Hepatocyte (in vitro differentiated cells): ENCODE data around the gene TEDC1. TPM values are rescaled to one million over a fixed set of nuclear protein-coding genes. Genes with fewer than 3 reads are reported as not detected.

Experiments used
- DNase-seq: peaks from one replicate; pipeline ENCODE4 v3.0.0-alpha.2; 2016; ENCODE audit warnings: low spot score
- H2AFZ ChIP-seq: fragments of 200-600 bp; sonication (generic); 2 replicates; pipeline ENCODE4 v1.6.0; 2016; ENCODE audit warnings: antibody characterized with exemption, mild to moderate bottlenecking
- H3K27ac ChIP-seq: fragments of 200-600 bp; sonication (generic); 2 replicates; pipeline ENCODE4 v1.5.1; 2016; ENCODE audit warnings: mild to moderate bottlenecking
- H3K27me3 ChIP-seq: fragments of 200-600 bp; sonication (generic); 2 replicates; pipeline ENCODE4 v1.6.1; 2016
- H3K36me3 ChIP-seq: fragments of 200-600 bp; sonication (generic); replicated peaks from 2 replicates; pipeline ENCODE4 v1.5.1; 2016; ENCODE audit warnings: low read depth; ENCODE audit not compliant: insufficient read depth
- H3K4me1 ChIP-seq: fragments of 200-600 bp; sonication (generic); 2 replicates; pipeline ENCODE4 v1.5.1; 2016; ENCODE audit warnings: mild to moderate bottlenecking, moderate library complexity; ENCODE audit not compliant: insufficient read depth
- H3K4me2 ChIP-seq: fragments of 200-600 bp; sonication (generic); 2 replicates; pipeline ENCODE4 v1.6.0; 2016
- H3K4me3 ChIP-seq: fragments of 200-600 bp; sonication (generic); 2 replicates; pipeline ENCODE4 v1.5.1; 2016; ENCODE audit warnings: mild to moderate bottlenecking
- H3K79me2 ChIP-seq: fragments of 200-600 bp; sonication (generic); 2 replicates; pipeline ENCODE4 v1.6.0; 2017; ENCODE audit warnings: mild to moderate bottlenecking
- H3K9me2 ChIP-seq: fragments of 200-600 bp; sonication (generic); replicated peaks from 2 replicates; pipeline ENCODE4 v1.6.0; 2017; ENCODE audit warnings: mild to moderate bottlenecking; ENCODE audit not compliant: insufficient read depth
- H3K9me3 ChIP-seq: fragments of 200-600 bp; sonication (generic); 2 replicates; pipeline ENCODE4 v1.5.1; 2016; ENCODE audit warnings: low read depth, mild to moderate bottlenecking
- H4K20me1 ChIP-seq: fragments of 200-600 bp; sonication (generic); 2 replicates; pipeline ENCODE4 v1.6.0; 2016; ENCODE audit warnings: mild to moderate bottlenecking; ENCODE audit not compliant: insufficient read depth, poor library complexity, severe bottlenecking
- EZH2 ChIP-seq: fragments of 200-600 bp; sonication (generic); IDR thresholded peaks from 2 replicates; pipeline ENCODE4 v1.6.1; 2016; ENCODE audit warnings: antibody characterized with exemption, mild to moderate bottlenecking, borderline replicate concordance
- EZH2phosphoT487 ChIP-seq: fragments of 200-600 bp; sonication (generic); IDR thresholded peaks from one replicate; pipeline ENCODE4 v1.6.1; 2018; ENCODE audit warnings: antibody characterized with exemption, mild to moderate bottlenecking, low read depth, moderate library complexity; ENCODE audit not compliant: unreplicated experiment, severe bottlenecking
- WGBS: methylation state at CpG from one replicate; pipeline ENCODE4 v1.1.6; 2016; ENCODE audit warnings: low lambda C conversion rate; ENCODE audit errors: missing lambda C conversion rate; 5-methylcytosine and 5-hydroxymethylcytosine counted together
- polyA plus RNA-seq: library from polyadenylated mRNA; unstranded; fragments of >200 nt; fragmentation: Nextera tagmentation; extraction: Ambion mirVana; gene quantifications from 2 replicates; pipeline ENCODE4 v1.2.1, GENCODE V29; 2016
- total RNA-seq: library from RNA; depleted of rRNA; stranded (reverse); fragments of >200 nt; gene quantifications from 2 replicates; pipeline ENCODE4 v1.2.3, GENCODE V29; 2014
- TF ChIP-seq, protein P1 (sequence below): fragments of 200-600 bp; sonication (generic); IDR thresholded peaks from 2 replicates; pipeline ENCODE4 v1.5.1; 2016; ENCODE audit warnings: antibody characterized with exemption, mild to moderate bottlenecking; ENCODE audit not compliant: poor library complexity

The TEDC1 gene
- total and polyA plus RNA-seq, 2 experiments from 2014 or later = 3.9 to 4.9 TPM

DNA sequence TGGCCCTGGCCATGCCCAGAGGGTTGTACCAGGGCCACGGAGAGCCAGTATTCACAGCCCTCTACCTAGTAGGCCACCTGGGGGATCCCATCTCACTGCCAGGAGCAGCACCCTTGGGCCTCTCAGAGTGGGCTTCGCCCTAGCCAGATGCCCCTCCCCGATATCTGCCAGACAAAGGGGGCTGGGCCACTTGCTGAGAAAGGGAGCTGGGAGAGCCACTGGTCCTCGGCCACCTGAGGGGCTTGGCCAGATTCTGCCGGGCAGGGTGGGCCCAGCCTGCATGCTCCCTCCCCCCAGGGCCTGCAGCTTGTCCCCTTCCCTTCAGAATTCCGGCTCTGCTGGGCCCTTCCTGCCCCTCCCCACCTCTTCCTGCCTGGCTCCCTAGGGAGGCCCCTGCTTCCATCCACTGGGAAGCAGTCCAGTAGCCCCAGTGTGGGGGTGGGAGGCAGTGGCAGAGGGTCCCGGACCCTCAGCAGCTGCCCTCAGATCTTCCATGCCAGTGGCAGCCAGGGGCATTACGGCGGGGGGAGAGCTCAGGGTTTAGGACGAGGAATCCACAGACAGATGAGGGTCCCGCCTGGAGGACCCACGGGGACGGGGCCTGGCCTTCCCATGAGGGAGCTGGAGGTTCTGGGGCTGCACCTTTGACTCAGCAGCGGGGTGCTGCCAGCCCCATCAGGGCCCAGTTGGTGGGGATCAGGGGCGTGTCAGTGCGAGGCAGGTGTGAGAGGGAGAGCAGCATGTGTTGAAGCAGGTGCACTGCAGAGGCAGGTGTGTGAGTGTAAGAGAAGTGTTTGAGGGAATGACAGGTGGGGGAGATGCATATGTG lies 14.0 kb upstream of the TEDC1 start:
- Histone ChIP-seq H4K20me1 (no peaks in the 10 kb centered on the region), H2AFZ (no peak overlapping the region), H3K4me3 (no peak overlapping the region), H3K79me2 (no peaks in the 10 kb centered on the region), H3K27ac (no peak overlapping the region), H3K9me2 (no peaks in the 10 kb centered on the region), H3K4me1 (peaks cover 41% of the 10 kb centered on the region), H3K4me2 (peak overlapping the region; percentile 97), H3K9me3 (no peaks in the 10 kb centered on the region), H3K36me3 (no peaks in the 10 kb centered on the region), H3K27me3 (peaks cover 48% of the 10 kb centered on the region)
- TF ChIP-seq, protein P1, sequence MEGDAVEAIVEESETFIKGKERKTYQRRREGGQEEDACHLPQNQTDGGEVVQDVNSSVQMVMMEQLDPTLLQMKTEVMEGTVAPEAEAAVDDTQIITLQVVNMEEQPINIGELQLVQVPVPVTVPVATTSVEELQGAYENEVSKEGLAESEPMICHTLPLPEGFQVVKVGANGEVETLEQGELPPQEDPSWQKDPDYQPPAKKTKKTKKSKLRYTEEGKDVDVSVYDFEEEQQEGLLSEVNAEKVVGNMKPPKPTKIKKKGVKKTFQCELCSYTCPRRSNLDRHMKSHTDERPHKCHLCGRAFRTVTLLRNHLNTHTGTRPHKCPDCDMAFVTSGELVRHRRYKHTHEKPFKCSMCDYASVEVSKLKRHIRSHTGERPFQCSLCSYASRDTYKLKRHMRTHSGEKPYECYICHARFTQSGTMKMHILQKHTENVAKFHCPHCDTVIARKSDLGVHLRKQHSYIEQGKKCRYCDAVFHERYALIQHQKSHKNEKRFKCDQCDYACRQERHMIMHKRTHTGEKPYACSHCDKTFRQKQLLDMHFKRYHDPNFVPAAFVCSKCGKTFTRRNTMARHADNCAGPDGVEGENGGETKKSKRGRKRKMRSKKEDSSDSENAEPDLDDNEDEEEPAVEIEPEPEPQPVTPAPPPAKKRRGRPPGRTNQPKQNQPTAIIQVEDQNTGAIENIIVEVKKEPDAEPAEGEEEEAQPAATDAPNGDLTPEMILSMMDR = no peak
- no peak for TF ChIP-seq EZH2
- no peak for TF ChIP-seq EZH2phosphoT487
- WGBS = 67% methylated on average over 16 of the region's 16 CpGs
- DNase-seq = no peak

DNA sequence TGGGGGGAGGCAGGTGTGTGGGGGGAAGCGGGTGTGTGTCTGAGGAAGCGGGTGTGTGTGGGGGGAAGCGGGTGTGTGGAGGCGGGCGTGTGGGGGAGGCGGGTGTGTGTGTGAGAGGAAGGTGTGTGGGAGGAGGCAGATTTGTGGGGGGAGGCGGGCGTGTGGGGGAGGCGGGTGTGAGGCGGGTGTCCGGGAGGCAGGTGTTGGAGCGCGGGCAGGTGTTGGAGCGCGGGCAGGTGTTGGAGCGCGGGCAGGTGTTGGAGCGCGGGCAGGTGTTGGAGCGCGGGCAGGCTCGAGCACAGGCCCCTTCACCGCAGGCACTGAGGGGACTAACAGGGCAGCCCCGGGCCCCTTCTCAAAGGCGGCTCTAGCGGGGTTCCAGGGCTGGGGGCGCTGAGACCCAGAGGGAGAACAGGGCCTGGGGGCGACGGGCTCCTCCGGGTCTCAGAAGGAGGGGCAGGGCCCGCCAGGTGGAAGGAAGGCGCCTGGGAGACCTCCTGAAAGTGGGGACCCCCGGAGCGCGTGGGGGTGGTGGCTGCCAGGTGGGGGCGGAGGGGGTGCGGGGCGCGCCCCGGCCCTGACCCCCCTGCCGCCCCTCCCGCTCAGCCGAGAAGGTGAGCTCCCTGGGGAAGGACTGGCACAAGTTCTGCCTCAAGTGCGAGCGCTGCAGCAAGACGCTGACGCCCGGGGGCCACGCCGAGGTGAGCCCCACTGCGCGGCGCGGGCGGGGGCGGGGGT lies 13.2 kb upstream of the TEDC1 start:
- peaks cover 47% of the 10 kb centered on the region for H3K4me1 ChIP-seq
- no peak for TF ChIP-seq EZH2phosphoT487
- TF ChIP-seq, protein P1 = no peak
- TF ChIP-seq EZH2 = no peak
- no peak for DNase-seq
- H2AFZ ChIP-seq = no peak overlapping the region
- H3K27ac ChIP-seq = no peak overlapping the region
- H4K20me1 ChIP-seq = no peaks in the 10 kb centered on the region
- H3K4me3 ChIP-seq = no peak overlapping the region
- H3K36me3 ChIP-seq = no peaks in the 10 kb centered on the region
- H3K79me2 ChIP-seq = no peaks in the 10 kb centered on the region
- 63% methylated on average over 2 of the region's 56 CpGs for WGBS
- H3K9me2 ChIP-seq = no peaks in the 10 kb centered on the region
- no peaks in the 10 kb centered on the region for H3K9me3 ChIP-seq
- H3K4me2 ChIP-seq = peak overlapping the region; percentile 62
- peaks cover 48% of the 10 kb centered on the region for H3K27me3 ChIP-seq

DNA sequence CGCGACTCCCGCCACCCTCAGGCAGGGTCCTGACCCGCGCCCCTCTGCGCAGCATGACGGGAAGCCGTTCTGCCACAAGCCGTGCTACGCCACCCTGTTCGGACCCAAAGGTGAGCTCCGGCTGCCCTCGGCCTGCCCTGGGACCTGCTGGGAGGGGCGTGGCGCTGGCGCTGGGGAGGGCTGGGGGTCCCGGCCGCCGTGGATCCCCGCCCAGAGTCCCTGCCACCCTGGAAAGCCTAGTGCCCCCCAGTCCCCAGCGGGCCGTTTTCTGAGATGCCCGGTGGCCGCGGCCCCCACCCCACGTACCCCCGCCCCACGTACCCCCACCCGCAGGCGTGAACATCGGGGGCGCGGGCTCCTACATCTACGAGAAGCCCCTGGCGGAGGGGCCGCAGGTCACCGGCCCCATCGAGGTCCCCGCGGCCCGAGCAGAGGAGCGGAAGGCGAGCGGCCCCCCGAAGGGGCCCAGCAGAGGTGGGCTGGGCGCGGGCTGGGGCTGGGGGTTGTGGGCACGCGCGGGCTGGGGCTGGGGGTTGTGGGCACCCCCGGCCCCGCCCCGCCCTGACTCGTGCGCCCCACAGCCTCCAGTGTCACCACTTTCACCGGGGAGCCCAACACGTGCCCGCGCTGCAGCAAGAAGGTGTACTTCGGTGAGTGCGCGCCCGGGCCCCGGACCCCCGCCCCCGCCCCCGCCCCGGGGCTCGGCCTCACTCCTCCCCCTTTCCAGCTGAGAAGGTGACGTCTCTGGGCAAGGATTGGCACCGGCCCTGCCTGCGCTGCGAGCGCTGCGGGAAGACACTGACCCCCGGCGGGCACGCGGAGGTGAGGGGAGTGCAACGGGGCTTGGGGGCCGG lies 12.4 kb upstream of the TEDC1 start:
- Histone ChIP-seq H3K27ac (no peak overlapping the region), H3K4me3 (no peak overlapping the region), H3K27me3 (peaks cover 48% of the 10 kb centered on the region), H3K36me3 (no peaks in the 10 kb centered on the region), H2AFZ (no peak overlapping the region), H4K20me1 (no peaks in the 10 kb centered on the region), H3K4me1 (peaks cover 41% of the 10 kb centered on the region), H3K9me3 (no peaks in the 10 kb centered on the region), H3K4me2 (peak overlapping the region; percentile 62), H3K9me2 (no peaks in the 10 kb centered on the region), H3K79me2 (no peaks in the 10 kb centered on the region)
- TF ChIP-seq EZH2 (peak; percentile 70), EZH2phosphoT487 (peak; percentile 18)
- TF ChIP-seq, protein P1 = no peak
- WGBS = 35% methylated on average over 20 of the region's 81 CpGs
- no peak for DNase-seq
